GM21390 (cell line): Measurements from ENCODE around the gene FASTKD3.

Experiments
- ATAC-seq: cut with Tn5 transposase; IDR thresholded peaks from one replicate; pipeline ENCODE4 v1.9.1; 2021; ENCODE audit not compliant: unreplicated experiment

Gene FASTKD3

DNA sequence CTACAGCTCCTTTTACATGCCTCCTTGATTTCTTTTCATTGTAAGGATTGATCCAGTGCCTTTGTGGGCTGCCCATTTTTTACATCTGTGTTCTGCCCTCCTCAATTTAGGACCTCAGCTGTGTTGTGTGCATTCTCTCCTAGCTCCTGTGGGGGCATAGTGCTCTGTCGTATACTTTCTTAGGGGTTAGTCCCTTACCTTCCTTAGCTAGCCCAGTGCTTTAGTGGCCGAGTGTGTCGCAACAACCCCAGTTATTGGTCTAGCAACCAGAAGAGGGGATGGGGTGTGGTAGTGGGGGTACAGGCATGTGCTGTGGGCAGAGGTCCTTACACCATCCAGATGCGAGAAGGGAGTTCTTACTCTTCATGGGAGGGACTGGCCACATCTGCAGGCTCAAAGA, 12.3 kb upstream of the FASTKD3 start:
- no peak for ATAC-seq

- ATAC-seq = peak; percentile 96
Measured at GRCh38 chr5:7878381-7878873, 9.6 kb upstream of the FASTKD3 start.

DNA sequence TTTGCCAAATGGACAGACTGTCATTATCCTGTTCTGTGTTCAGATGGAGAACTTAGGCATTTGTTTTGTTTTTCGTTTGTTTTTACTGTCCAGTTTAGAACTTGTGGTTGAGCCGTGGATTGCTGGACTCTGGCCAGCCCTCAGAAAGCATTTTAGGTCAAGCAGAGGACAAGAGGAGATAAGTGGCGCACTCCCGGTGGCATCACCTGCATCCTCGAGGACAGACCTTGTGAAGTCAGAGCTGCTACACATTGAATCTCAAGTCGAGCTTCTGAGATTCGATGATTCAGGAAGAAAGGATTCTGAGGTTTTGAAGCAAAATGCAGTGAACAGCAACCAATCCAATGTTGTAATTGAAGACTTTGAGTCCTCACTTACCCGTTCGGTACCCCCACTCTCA, 9.0 kb upstream of the FASTKD3 start:
- no peak for ATAC-seq

DNA sequence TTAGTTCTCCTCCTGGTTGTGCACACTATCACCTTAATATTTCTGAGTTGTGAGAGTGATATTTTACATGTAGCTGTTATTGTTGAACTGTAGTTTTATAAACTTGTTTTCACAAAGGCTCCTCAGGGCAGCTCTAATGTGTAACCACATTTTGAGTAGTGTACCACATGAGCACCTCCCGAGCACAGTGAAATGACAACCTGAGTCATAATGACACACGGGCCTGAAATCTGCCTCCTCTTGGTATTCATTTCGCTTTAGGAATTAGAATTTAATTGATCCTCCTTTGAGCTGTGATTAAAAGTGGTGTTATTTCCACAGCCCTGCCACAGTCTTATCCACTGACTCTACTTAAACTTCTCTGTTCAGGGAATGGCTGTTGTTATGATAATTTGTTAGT, 8.0 kb upstream of the FASTKD3 start:
- ATAC-seq = peak; percentile 52

DNA sequence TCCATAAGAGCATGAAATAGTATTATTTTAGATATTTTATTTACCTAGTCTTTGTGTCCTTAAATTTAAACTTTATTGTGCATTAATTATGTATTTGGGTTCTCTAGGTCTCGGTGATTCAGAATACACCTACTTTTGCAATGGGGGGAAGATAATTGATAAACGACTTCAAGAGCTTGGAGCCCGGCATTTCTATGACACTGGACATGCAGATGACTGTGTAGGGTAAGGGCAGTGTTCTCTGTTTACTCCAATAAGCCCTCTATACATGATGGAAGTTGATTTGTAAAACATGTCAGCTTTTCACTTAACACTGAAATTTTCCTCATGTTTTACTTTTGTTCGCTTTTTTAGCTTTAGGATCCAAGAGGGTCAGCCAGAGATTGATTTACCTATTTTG, 6.3 kb upstream of the FASTKD3 start:
- ATAC-seq = no peak

- no peak for ATAC-seq
Measured at GRCh38 chr5:7874639-7875038, 5.8 kb upstream of the FASTKD3 start.

- no peak for ATAC-seq
Measured at GRCh38 chr5:7873216-7873615, 4.4 kb upstream of the FASTKD3 start.

GRCh38 chr5:7872517-7873130, 3.8 kb upstream of the FASTKD3 start:
- no peak for ATAC-seq

DNA sequence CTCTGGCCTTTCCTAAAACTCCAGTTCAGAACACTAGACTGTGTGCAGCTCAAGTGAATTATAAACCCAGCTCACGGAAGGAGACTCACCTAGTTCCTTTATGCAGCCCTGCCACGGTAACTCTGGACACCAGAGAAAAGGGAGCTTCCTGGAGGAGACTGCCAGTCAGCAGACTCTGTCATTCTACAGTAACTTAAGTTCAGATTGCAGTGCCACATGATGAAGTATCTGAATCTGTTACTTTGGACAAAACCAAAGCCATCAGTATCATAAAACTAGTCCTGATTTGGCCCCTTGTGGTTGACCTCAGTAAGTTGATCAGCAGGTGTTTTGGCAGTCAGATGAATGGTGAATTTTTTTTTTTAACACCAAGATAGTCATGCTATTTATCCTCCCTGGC, 2.8 kb upstream of the FASTKD3 start:
- ATAC-seq = peak; percentile 24

DNA sequence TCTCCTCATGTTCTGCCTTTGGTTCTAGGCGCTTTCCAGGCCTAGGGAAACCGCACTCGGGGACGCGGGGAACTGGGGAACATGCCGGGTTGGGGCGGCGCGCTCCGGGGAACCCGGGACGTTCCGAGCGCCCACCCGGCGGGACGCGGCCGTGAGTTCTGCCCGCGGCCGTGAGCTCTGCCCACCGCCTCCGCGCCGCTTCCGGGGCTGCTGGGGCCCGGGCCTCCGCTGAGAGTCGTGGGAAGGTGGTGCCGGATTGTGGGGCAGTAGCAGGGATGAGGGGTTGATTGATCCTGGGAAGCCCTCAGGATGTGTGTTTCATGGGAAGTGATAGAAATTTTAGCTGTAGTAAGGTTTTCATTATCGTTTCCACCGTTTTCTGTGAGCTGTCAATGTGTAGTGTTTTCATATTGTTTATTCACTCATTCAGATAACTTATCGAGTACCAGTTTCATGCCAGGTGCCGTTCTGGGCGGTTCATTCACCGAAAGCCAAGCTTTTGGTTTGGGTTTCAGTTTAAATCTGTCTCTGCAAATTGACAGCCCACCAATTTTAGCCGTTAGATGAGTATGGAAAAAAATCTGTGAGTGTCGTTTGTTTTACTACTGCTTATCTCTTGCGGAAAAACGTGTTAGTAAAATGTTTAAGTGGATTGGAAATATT, 774 bp upstream of the FASTKD3 start:
- peak; percentile 30 for ATAC-seq

- no peak for ATAC-seq
Measured at GRCh38 chr5:7868427-7868772, 431 bp downstream of the FASTKD3 start.

DNA sequence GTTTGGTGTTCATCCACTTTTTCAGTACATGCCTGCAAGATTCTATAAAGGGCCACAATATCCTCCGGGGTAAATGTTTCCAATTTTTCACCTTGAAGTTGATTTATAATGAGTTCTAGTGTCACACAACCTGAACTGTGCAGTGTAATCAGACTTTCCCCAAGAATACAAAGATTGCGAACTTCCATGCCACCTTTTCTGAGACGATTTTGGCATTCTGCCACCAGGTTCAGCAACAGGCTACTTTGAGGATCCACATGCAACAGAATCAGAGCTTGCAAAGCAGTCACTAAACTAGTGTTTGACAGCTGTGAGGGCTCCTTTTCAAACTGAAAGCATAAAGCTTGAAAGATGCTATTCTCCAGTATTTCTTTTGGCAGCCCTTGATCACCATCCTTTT, 1.6 kb downstream of the FASTKD3 start:
- no peak for ATAC-seq

DNA sequence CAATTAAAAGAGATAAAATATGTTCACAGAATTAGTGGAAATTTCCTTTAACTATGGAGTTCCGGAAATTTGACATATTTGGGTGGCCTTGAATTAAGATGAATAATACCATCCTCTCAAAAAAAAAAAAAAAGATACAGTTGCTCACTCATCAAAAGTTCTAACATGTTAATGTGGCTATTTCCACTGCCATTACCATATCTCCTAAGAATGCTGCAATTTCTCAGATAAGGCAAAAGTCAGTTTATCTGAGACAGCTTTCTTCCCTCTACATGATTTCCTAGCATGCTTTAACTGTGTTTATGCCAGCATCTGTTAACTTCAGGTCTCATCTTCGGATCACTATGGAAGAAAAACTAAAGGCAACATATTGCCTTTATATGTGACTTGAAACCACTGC, 2.6 kb downstream of the FASTKD3 start:
- no peak for ATAC-seq

- ATAC-seq = no peak
Measured at GRCh38 chr5:7857926-7858632, 10.8 kb downstream of the FASTKD3 start.

- no peak for ATAC-seq
Measured at GRCh38 chr5:7857361-7857760, 11.5 kb downstream of the FASTKD3 start.

DNA sequence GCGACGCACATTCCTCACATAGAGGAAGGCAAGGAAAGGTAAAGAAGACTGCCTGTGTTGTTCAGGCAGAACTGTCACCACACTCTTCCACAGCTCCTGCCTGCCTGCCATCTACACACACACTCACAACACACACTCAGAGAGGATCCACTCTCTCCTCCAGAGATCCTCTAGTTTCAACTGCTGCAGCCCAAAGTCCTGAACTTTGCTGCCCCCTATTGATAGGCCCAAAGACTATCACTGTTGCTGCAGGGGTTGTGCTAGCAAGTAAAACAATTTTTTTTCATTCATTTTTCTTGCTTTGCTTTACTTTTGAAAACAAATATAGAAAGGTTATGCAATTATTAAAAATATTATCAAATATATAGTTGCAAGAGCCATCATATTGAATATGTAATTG, 12.0 kb downstream of the FASTKD3 start:
- ATAC-seq = no peak

DNA sequence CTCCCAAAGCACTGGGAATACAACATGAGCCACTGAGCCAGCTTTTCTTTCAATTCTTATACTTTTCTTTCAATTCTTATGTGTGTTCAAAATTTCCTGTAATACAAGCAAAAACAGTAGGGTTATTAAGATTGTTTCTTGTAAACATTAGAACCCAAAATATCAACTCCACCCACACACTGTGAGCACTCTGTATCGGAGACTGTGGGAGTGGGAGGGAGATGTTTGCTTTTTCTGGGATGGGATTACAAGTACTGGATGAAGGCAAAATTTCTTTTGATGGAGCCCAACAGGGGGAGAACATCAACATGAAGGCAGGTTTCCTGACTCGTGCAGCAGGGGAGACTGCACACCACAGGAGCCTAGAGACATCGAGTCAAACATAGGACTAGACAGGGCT, 13.2 kb downstream of the FASTKD3 start:
- no peak for ATAC-seq

- ATAC-seq = no peak
Measured at GRCh38 chr5:7852988-7853387, 15.8 kb downstream of the FASTKD3 start.

- no peak for ATAC-seq
Measured at GRCh38 chr5:7852542-7852941, 16.3 kb downstream of the FASTKD3 start.

DNA sequence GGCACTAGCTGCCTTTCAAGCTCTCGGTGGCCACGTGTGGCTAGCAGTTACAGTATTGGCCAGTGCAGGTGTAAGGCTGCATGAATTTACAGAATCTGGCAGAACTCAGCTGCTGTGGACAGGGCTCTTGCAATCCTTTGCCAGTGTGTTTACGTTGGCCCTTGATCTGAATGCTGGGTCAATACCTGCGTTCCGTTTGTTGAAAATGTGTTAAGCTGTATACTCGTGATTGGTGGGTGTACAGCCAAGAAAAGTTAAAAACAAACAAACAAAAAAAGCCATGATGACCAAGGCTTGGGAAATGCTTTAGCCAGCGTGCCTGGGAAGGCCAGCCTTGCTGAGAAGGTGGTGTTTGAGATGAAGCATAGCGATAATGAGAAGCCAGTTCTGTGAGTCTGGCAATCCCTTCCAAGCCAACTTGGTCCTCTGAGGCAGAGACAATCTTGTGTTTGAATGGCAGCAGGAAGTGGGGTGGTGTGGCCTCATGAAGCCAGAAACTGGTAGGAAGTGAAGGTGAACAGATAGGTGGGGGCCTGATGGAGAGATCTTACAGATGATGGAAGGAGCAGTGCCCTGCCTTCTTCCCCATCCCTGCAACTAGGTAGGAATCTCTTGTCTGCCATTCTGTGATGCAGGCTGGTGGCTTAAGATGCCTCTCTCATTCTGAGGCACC, 17.1 kb downstream of the FASTKD3 start:
- no peak for ATAC-seq

DNA sequence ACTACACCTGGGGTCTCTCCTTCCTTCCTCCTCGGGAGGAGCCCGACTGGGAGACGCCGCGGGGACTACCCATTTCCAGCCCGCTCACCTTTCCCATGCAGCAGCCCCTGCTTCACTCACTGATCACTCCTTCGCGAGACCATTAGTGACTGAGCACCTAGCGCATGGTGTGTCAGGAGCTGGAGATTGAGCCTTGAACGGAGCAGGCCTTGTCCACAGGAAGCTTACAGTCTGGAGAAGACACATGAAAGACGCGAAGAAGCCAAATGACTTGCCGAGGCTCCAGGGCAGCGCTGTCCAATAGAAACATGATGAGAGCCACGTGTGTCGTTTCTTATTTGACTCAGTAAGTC, 17.6 kb downstream of the FASTKD3 start:
- no peak for ATAC-seq
